ENCODE measurements around the gene OGG1. TPM values are rescaled to one million over a fixed set of nuclear protein-coding genes. Genes with fewer than 3 reads are reported as not detected.

OGG1 gene
- polyA plus RNA-seq (2012; ENCODE audit: insufficient read depth, insufficient read length, low read depth): 18.1 TPM

- Histone ChIP-seq H3K36me3 (peaks cover 18% of the 10 kb centered on the region), H3K9me3 (no peaks in the 10 kb centered on the region), H3K4me1 (no peaks in the 10 kb centered on the region), H3K4me3 (ENCODE audit: low read depth, low read length) (peak within 1 kb of the TSS; percentile 74), H3K27me3 (no peaks in the 10 kb centered on the region)
- DNase-seq: peak; percentile 93
- no peak for TF ChIP-seq CTCF (IDR thresholded peaks at IDR 0.05; ENCODE audit: low read depth, low read length)
Observed at GRCh38 chr3:9749645-9750555, at the start of gene OGG1. Gene OGG1 (plus strand): TSS chr3:9749952. CDS start chr3:9750287, 335 bp downstream.

GRCh38 chr3:9700536-9700935 is 49.2 kb upstream of the OGG1 start:
- Histone ChIP-seq H3K4me3 (ENCODE audit: low read depth, low read length) (no peak overlapping the region), H3K27me3 (no peaks in the 10 kb centered on the region), H3K4me1 (no peaks in the 10 kb centered on the region), H3K9me3 (no peaks in the 10 kb centered on the region), H3K36me3 (no peaks in the 10 kb centered on the region)
- no peak for TF ChIP-seq CTCF (IDR thresholded peaks at IDR 0.05; ENCODE audit: low read depth, low read length)
- DNase-seq: no peak

GRCh38 chr3:9701006-9701405 is 48.7 kb upstream of the OGG1 start:
- Histone ChIP-seq H3K9me3 (no peaks in the 10 kb centered on the region), H3K4me3 (ENCODE audit: low read depth, low read length) (no peak overlapping the region), H3K36me3 (no peaks in the 10 kb centered on the region), H3K27me3 (no peaks in the 10 kb centered on the region), H3K4me1 (no peaks in the 10 kb centered on the region)
- no peak for TF ChIP-seq CTCF (IDR thresholded peaks at IDR 0.05; ENCODE audit: low read depth, low read length)
- no peak for DNase-seq

GRCh38 chr3:9701711-9702110 is 48.0 kb upstream of the OGG1 start:
- no peak for TF ChIP-seq CTCF (IDR thresholded peaks at IDR 0.05; ENCODE audit: low read depth, low read length)
- no peaks in the 10 kb centered on the region for H3K36me3 ChIP-seq
- H3K4me1 ChIP-seq: no peaks in the 10 kb centered on the region
- DNase-seq: no peak
- no peaks in the 10 kb centered on the region for H3K27me3 ChIP-seq
- no peak overlapping the region for H3K4me3 ChIP-seq (ENCODE audit: low read depth, low read length)
- H3K9me3 ChIP-seq: no peaks in the 10 kb centered on the region

GRCh38 chr3:9703240-9703639 is 46.5 kb upstream of the OGG1 start:
- no peaks in the 10 kb centered on the region for H3K27me3 ChIP-seq
- H3K4me1 ChIP-seq: no peaks in the 10 kb centered on the region
- TF ChIP-seq CTCF (IDR thresholded peaks at IDR 0.05; ENCODE audit: low read depth, low read length): no peak
- H3K4me3 ChIP-seq (ENCODE audit: low read depth, low read length): peak overlapping the region; percentile 14; the same call in 1 of the 2 replicates
- DNase-seq: no peak
- H3K9me3 ChIP-seq: no peaks in the 10 kb centered on the region
- no peaks in the 10 kb centered on the region for H3K36me3 ChIP-seq

GRCh38 chr3:9703736-9704346 is 45.9 kb upstream of the OGG1 start, which contains the start of gene CPNE9:
Gene CPNE9 (plus strand): TSS chr3:9703833. CDS start chr3:9703997, 164 bp downstream.
- H3K36me3 ChIP-seq: no peaks in the 10 kb centered on the region
- TF ChIP-seq CTCF (IDR thresholded peaks at IDR 0.05; ENCODE audit: low read depth, low read length): no peak
- no peaks in the 10 kb centered on the region for H3K27me3 ChIP-seq
- H3K9me3 ChIP-seq: no peaks in the 10 kb centered on the region
- DNase-seq: peak; percentile 44
- no peaks in the 10 kb centered on the region for H3K4me1 ChIP-seq
- peak within 1 kb of the TSS; percentile 57 for H3K4me3 ChIP-seq (ENCODE audit: low read depth, low read length)

All from BE2C (cell line).